Stimulated activated CD4-positive, alpha-beta T cell treated with anti-CD3 and anti-CD28 coated beads, Interleukin-12 subunit alpha, Interleukin-12 subunit beta, amount 100 ng/mL, for 4 hours (primary cell): ENCODE results near the gene ABHD11.
"Not testable (repeated sequence)": the region's sequence is repeated elsewhere in the genome, so short reads cannot be mapped to it uniquely, and the experiment has no call there.

Experiments
- DNase-seq: peaks from one replicate; pipeline ENCODE4 v3.0.0-alpha.2; 2020

Gene ABHD11

GRCh38 chr7:73738612-73739386 is at the start of gene ABHD11:
TSS of gene ABHD11 (minus strand) at chr7:73738802. CDS start at chr7:73738770, 32 bp downstream.
- DNase-seq: peak; percentile 99

GRCh38 chr7:73787786-73788048 is 49.1 kb upstream of the ABHD11 start:
- not testable (repeated sequence) for DNase-seq

GRCh38 chr7:73786588-73786987 is 48.0 kb upstream of the ABHD11 start:
- DNase-seq: no peak

GRCh38 chr7:73779517-73779916 is 40.9 kb upstream of the ABHD11 start:
- no peak for DNase-seq

- no peak for DNase-seq
Observed at GRCh38 chr7:73778801-73779389, 40.3 kb upstream of the ABHD11 start.

GRCh38 chr7:73774923-73775322 is 36.3 kb upstream of the ABHD11 start:
- no peak for DNase-seq

- DNase-seq: no peak
Observed at GRCh38 chr7:73773700-73774517, 35.3 kb upstream of the ABHD11 start.

GRCh38 chr7:73770860-73771670 is 32.5 kb upstream of the ABHD11 start:
- DNase-seq: no peak

- DNase-seq: peak; percentile 7
Observed at GRCh38 chr7:73770002-73770859, 31.6 kb upstream of the ABHD11 start, which contains the start of gene CLDN3. TSS of gene CLDN3 (minus strand) at chr7:73770270. CDS start at chr7:73770049, 221 bp downstream.

- DNase-seq: no peak
Observed at GRCh38 chr7:73769481-73770001, 30.9 kb upstream of the ABHD11 start.

- no peak for DNase-seq
Observed at GRCh38 chr7:73768641-73769480, 30.3 kb upstream of the ABHD11 start.

GRCh38 chr7:73766556-73767229 is 28.1 kb upstream of the ABHD11 start:
- no peak for DNase-seq

GRCh38 chr7:73762659-73762999 is 24.0 kb upstream of the ABHD11 start:
- DNase-seq: no peak

- no peak for DNase-seq
Observed at GRCh38 chr7:73761854-73762658, 23.5 kb upstream of the ABHD11 start.

- DNase-seq: no peak
Observed at GRCh38 chr7:73758581-73759138, 20.1 kb upstream of the ABHD11 start.

GRCh38 chr7:73749931-73750776 is 11.6 kb upstream of the ABHD11 start:
- no peak for DNase-seq

- DNase-seq: no peak
Observed at GRCh38 chr7:73746378-73746777, 7.8 kb upstream of the ABHD11 start.
